Fibroblast of lung (primary cell): Measurements from ENCODE around the gene SLFN12L. TPM values are rescaled to one million over a fixed set of nuclear protein-coding genes. Genes with fewer than 3 reads are reported as not detected.

Experiments
- DNase-seq, 2 donors: peaks; one replicate each; pipeline versions ENCODE4 v3.0.0 to v3.0.0-alpha.2; 2010; ENCODE audit warnings: low read depth in 2 of 2
- H2AFZ ChIP-seq: 2 replicates; pipeline ENCODE4 v1.5.1; 2012; ENCODE audit warnings: low read length, control low read depth, inconsistent platforms
- H3K27ac ChIP-seq: 2 replicates; pipeline ENCODE4 v1.5.1; 2011; ENCODE audit warnings: low read length, control low read depth; ENCODE audit not compliant: insufficient read depth
- H3K27me3 ChIP-seq: 2 replicates; pipeline ENCODE4 v1.5.1; 2011; ENCODE audit warnings: mild to moderate bottlenecking, low read length; ENCODE audit not compliant: control insufficient read depth, insufficient read depth
- H3K36me3 ChIP-seq: 2 replicates; pipeline ENCODE4 v1.5.1; 2011; ENCODE audit warnings: low read length; ENCODE audit not compliant: control insufficient read depth, insufficient read depth
- H3K4me1 ChIP-seq: 2 replicates; pipeline ENCODE4 v1.5.1; 2011; ENCODE audit warnings: low read length; ENCODE audit not compliant: control insufficient read depth, insufficient read depth; ENCODE audit errors: extremely low read depth
- H3K4me2 ChIP-seq: 2 replicates; pipeline ENCODE4 v1.5.1; 2011; ENCODE audit warnings: low read length, control low read depth; ENCODE audit not compliant: insufficient read depth; ENCODE audit errors: extremely low read depth
- H3K4me3 ChIP-seq, 4 experiments: fragments of 200-600 bp in 1 of 4; sonication (generic) in 1 of 4; replicated peaks in 1 of 4; 2 replicates each; pipeline ENCODE4 v1.5.1; 2011 to 2016; ENCODE audit warnings: low read length in 4 of 4, low read depth in 3 of 4, mild to moderate bottlenecking in 3 of 4, control low read depth in 2 of 4, inconsistent platforms in 1 of 4, mixed read lengths in 1 of 4; ENCODE audit not compliant: insufficient read depth in 1 of 4; ENCODE audit errors: control extremely low read depth in 1 of 4
- H3K79me2 ChIP-seq: 2 replicates; pipeline ENCODE4 v1.5.1; 2012; ENCODE audit warnings: mild to moderate bottlenecking, low read length, inconsistent platforms; ENCODE audit not compliant: control insufficient read depth, insufficient read depth
- H3K9ac ChIP-seq: 2 replicates; pipeline ENCODE4 v1.5.1; 2011; ENCODE audit warnings: mild to moderate bottlenecking, low read length, control low read depth; ENCODE audit not compliant: insufficient read depth
- H3K9me3 ChIP-seq: 2 replicates; pipeline ENCODE4 v1.5.1; 2012; ENCODE audit warnings: low read depth, low read length; ENCODE audit not compliant: control insufficient read depth, insufficient read depth
- H4K20me1 ChIP-seq: 2 replicates; pipeline ENCODE4 v1.5.1; 2011; ENCODE audit warnings: low read length; ENCODE audit not compliant: control insufficient read depth, insufficient read depth; ENCODE audit errors: extremely low read depth
- CTCF ChIP-seq, 2 donors: IDR thresholded peaks in 1 of 2; conservative IDR thresholded peaks in 1 of 2; 1 replicate in 1 of 2; 2 replicates in 1 of 2; pipeline ENCODE4 v1.5.1; 2011 to 2012; ENCODE audit warnings: low read length in 2 of 2, control low read depth in 1 of 2, inconsistent platforms in 1 of 2, low read depth in 1 of 2, mild to moderate bottlenecking in 1 of 2
- EZH2 ChIP-seq: IDR thresholded peaks from 2 replicates; pipeline ENCODE4 v1.5.1; 2012; ENCODE audit warnings: low read length, control low read depth, mild to moderate bottlenecking; ENCODE audit errors: missing control alignments
- polyA plus RNA-seq, 2 donors: library from polyadenylated mRNA; depleted of rRNA in 1 of 2; stranded (reverse) in 1 of 2; unstranded in 1 of 2; fragments of >200 nt; gene quantifications; 2 replicates each; pipeline ENCODE4 v1.2.1, GENCODE V29; 2011 to 2012; ENCODE audit warnings: missing spikeins in 1 of 2
- total RNA-seq: library from RNA; depleted of rRNA; stranded (reverse); fragments of >200 nt; gene quantifications from 2 replicates; pipeline ENCODE4 v1.2.1, GENCODE V29; 2014

The SLFN12L gene
- total and polyA plus RNA-seq, 2 donors (not counting 1 experiment from before 2014, with no cell fraction given) = 0.09 to 0.17 TPM

DNA sequence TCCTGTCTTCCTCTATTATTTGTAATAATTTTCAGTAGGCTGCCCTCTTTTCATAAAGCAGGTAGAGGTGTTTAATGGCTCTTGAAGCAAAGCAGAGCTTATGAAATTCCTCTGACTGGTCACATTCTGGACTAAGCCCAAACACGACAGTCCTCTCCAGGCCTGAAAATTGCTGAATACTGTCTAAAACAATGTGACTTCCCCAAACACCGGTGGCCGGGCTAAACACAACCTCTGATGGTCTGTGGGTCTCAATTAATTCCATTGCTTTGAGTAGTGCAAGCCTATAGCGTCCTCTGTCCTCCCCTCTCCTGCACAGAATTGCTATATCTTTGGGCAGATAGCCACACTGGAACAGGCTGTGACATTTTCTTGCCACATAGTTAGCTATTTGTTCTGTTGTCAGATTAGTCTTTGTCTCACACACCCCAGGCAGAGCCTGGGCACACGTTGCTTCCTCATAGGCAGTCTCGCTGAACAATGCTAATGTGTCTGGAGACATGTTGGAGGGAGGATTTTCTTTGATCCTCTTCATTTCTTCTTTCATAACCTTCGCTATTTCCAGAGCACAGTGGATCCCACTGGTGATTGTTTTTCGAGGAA lies 10.8 kb upstream of the SLFN12L start:
- Histone ChIP-seq H3K9me3 (no peaks in the 10 kb centered on the region), H3K79me2 (no peaks in the 10 kb centered on the region), H2AFZ (no peak overlapping the region), H3K4me2 (no peak overlapping the region), H3K4me3 (no peak overlapping the region), H3K27me3 (peaks cover 9% of the 10 kb centered on the region), H3K9ac (no peak overlapping the region), H4K20me1 (no peaks in the 10 kb centered on the region), H3K27ac (no peak overlapping the region), H3K36me3 (no peaks in the 10 kb centered on the region), H3K4me1 (no peaks in the 10 kb centered on the region)
- TF ChIP-seq CTCF (conservative IDR thresholded peaks at IDR 0.05 in 1 of 2, IDR thresholded peaks at IDR 0.05 in 1 of 2; ENCODE audit: low read depth in 1 of 2, low read length in 2 of 2) (no peak), EZH2 (no peak)
- DNase-seq = no peak

DNA sequence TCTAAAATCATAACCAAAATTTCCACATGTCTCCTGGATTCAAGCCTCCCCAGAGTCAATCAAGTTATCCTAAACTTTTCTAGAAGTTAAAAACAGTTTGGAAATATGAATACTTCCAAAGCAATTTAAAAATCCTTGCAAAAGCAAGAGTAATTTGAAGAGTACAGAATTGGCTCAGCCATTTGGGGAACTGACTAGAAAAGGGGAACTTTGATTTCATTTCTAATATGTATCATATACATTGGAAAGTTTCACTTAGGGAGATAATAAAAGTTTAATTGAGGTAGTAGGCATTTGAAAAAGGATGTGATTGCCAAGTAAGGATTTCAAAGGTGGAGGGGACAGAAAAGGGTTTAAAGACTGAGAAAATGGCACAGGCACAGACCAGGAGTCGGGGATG lies 9.0 kb upstream of the SLFN12L start:
- Histone ChIP-seq H3K9ac (no peak overlapping the region), H2AFZ (no peak overlapping the region), H4K20me1 (no peaks in the 10 kb centered on the region), H3K4me2 (no peak overlapping the region), H3K79me2 (no peaks in the 10 kb centered on the region), H3K27me3 (peaks cover 7% of the 10 kb centered on the region), H3K9me3 (no peaks in the 10 kb centered on the region), H3K4me3 (no peak overlapping the region), H3K4me1 (no peaks in the 10 kb centered on the region), H3K36me3 (no peaks in the 10 kb centered on the region), H3K27ac (no peak overlapping the region)
- no peak for TF ChIP-seq EZH2
- no peak for TF ChIP-seq CTCF (conservative IDR thresholded peaks at IDR 0.05 in 1 of 2, IDR thresholded peaks at IDR 0.05 in 1 of 2; ENCODE audit: low read depth in 1 of 2, low read length in 2 of 2)
- no peak for DNase-seq

- DNase-seq = no peak
- TF ChIP-seq EZH2 (no peak), CTCF (conservative IDR thresholded peaks at IDR 0.05 in 1 of 2, IDR thresholded peaks at IDR 0.05 in 1 of 2; ENCODE audit: low read depth in 1 of 2, low read length in 2 of 2) (no peak)
- H3K27me3 ChIP-seq = peaks cover 7% of the 10 kb centered on the region
- no peak overlapping the region for H3K9ac ChIP-seq
- H3K4me3 ChIP-seq = no peak overlapping the region
- H4K20me1 ChIP-seq = no peaks in the 10 kb centered on the region
- no peak overlapping the region for H3K4me2 ChIP-seq
- no peak overlapping the region for H3K27ac ChIP-seq
- peaks cover 3% of the 10 kb centered on the region for H3K4me1 ChIP-seq
- H2AFZ ChIP-seq = no peak overlapping the region
- H3K9me3 ChIP-seq = no peaks in the 10 kb centered on the region
- H3K36me3 ChIP-seq = no peaks in the 10 kb centered on the region
- no peaks in the 10 kb centered on the region for H3K79me2 ChIP-seq
Measured at GRCh38 chr17:35545150-35545549, 7.7 kb upstream of the SLFN12L start.
